Testis (tissue), 3 donors: ENCODE results near the gene CKAP5. TPM values are rescaled to one million over a fixed set of nuclear protein-coding genes. Genes with fewer than 3 reads are reported as not detected.
"Not testable (repeated sequence)": the region's sequence is repeated elsewhere in the genome, so short reads cannot be mapped to it uniquely, and the experiment has no call there.

ENCODE experiments used
- DNase-seq: peaks from one replicate; pipeline ENCODE4 v3.0.0-alpha.2; 2019
- H3K27ac ChIP-seq, 2 donors: fragments of 200-600 bp; sonication (generic); one replicate each; pipeline ENCODE4 v1.5.1; 2019
- H3K27me3 ChIP-seq: fragments of 200-600 bp; sonication (generic); one replicate; pipeline ENCODE4 v1.5.1; 2019
- H3K36me3 ChIP-seq: fragments of 200-600 bp; sonication (generic); one replicate; pipeline ENCODE4 v1.5.1; 2017; ENCODE audit warnings: low read depth; ENCODE audit errors: missing control alignments
- H3K4me1 ChIP-seq: fragments of 200-600 bp; sonication (generic); one replicate; pipeline ENCODE4 v1.5.1; 2019
- H3K4me3 ChIP-seq, 2 donors: fragments of 200-600 bp; sonication (generic); one replicate each; pipeline ENCODE4 v1.5.1; 2017 to 2019
- H3K9me3 ChIP-seq: fragments of 200-600 bp; sonication (generic); one replicate; pipeline ENCODE4 v1.5.1; 2017
- POLR2A ChIP-seq: fragments of 450-650 bp; IDR thresholded peaks from one replicate; pipeline ENCODE4 v1.6.1; 2017; ENCODE audit warnings: antibody characterized with exemption, mild to moderate bottlenecking, moderate library complexity
- WGBS, 2 donors: methylation state at CpG; one replicate each; pipeline ENCODE4 v1.1.5; 2018; 5-methylcytosine and 5-hydroxymethylcytosine counted together
- intact Hi-C: fragments of 100-400 bp; cut with DNase I; formaldehyde crosslinking; loops from one replicate; pipeline ENCODE4 v1.15.1; 2023; ENCODE audit warnings: low total_unique reads
- polyA plus RNA-seq: library from polyadenylated mRNA; stranded (reverse); fragments of 350-450 nt; fragmentation: Illumina TruSeq; extraction: RNeasy Lipid Tissue Mini Kit (QIAGEN cat#74804); gene quantifications from one replicate; pipeline ENCODE4 v1.2.3, GENCODE V29; 2014; ENCODE audit warnings: low read depth, low replicate concordance; ENCODE audit not compliant: insufficient read depth
- total RNA-seq, 2 donors: library from RNA; depleted of rRNA; stranded (reverse); fragments of >200 nt; gene quantifications; one replicate each; pipeline ENCODE4 v1.2.3, GENCODE V29; 2016
- TF ChIP-seq, protein P1 (sequence below), 3 experiments: fragments of 450-650 bp in 2 of 3; fragments of 200-600 bp in 1 of 3; sonication (generic) in 1 of 3; IDR thresholded peaks; one replicate each; pipeline ENCODE4 v1.5.1; 2016 to 2019; ENCODE audit warnings: antibody characterized with exemption in 3 of 3, mild to moderate bottlenecking in 2 of 3, moderate library complexity in 1 of 3

Gene CKAP5
- total and polyA plus RNA-seq, 3 donors from 2014 or later = 92.3 to 118 (median 106) TPM

DNA sequence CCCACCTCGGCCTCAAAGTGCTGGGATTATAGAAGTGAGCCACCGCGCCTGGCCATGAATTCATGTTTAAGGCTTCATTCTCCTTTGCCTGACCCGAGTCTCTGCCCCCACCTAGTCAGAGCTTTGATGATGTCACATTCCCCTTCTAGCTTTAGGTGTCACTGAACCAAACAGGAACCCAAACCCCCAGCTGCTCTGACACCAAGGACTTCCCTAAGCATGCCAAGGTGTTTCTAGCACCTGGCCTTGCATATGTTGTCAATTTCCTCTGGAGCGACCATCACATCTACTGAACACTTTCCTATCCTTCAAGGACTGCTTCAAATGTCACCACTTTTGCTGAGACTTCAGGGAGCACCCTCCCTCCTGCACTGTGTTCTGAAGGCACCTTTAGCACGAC, 124.8 kb downstream of the CKAP5 start:
- Histone ChIP-seq H3K4me1 (no peaks in the 10 kb centered on the region), H3K27ac (no peak overlapping the region), H3K27me3 (no peaks in the 10 kb centered on the region), H3K9me3 (no peaks in the 10 kb centered on the region), H3K36me3 (no peaks in the 10 kb centered on the region), H3K4me3 (no peak overlapping the region)
- TF ChIP-seq, protein P1, sequence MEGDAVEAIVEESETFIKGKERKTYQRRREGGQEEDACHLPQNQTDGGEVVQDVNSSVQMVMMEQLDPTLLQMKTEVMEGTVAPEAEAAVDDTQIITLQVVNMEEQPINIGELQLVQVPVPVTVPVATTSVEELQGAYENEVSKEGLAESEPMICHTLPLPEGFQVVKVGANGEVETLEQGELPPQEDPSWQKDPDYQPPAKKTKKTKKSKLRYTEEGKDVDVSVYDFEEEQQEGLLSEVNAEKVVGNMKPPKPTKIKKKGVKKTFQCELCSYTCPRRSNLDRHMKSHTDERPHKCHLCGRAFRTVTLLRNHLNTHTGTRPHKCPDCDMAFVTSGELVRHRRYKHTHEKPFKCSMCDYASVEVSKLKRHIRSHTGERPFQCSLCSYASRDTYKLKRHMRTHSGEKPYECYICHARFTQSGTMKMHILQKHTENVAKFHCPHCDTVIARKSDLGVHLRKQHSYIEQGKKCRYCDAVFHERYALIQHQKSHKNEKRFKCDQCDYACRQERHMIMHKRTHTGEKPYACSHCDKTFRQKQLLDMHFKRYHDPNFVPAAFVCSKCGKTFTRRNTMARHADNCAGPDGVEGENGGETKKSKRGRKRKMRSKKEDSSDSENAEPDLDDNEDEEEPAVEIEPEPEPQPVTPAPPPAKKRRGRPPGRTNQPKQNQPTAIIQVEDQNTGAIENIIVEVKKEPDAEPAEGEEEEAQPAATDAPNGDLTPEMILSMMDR (IDR thresholded peaks at IDR 0.05) = no peak
- intact Hi-C loops = no loop called here
- 87 to 89% methylated on average over 6 of the region's 6 CpGs for WGBS, 2 donors
- no peak for DNase-seq

DNA sequence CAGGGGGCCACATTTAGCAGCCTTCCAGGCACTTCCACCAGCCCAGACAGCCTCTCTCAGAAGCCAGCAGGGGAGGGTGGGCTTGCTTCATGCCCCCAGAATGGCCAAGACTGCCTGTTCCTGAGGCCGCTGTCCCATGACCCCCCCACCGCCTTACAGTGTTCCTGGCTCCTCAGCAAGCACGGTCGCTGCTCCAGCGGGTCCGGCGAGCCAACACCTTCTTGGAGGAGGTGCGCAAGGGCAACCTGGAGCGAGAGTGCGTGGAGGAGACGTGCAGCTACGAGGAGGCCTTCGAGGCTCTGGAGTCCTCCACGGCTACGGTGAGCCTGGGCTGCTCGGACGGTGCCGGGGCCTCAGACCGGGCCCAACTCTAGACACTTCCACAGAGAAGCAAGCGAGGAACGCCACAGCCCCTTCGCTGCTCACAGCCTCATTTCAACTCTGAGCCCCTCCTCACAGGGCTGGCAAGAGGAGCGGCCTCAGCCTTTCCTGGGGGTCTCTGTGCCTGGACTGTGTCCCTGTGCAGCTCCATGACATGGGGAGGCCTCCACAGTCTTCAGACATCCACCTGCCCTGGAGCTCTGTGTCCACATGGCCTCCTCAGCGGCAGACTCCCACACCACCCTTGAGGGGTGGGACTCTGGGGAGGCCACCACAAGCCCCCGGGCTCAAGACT, 126.4 kb downstream of the CKAP5 start:
- intact Hi-C loops = no loop called here
- H3K9me3 ChIP-seq = no peaks in the 10 kb centered on the region
- no peak for TF ChIP-seq POLR2A
- TF ChIP-seq, protein P1 (IDR thresholded peaks at IDR 0.05) = no peak
- no peaks in the 10 kb centered on the region for H3K4me1 ChIP-seq
- no peak for DNase-seq
- no peaks in the 10 kb centered on the region for H3K36me3 ChIP-seq
- H3K27me3 ChIP-seq = no peaks in the 10 kb centered on the region
- H3K4me3 ChIP-seq = no peak overlapping the region
- 95 to 96% methylated on average over 12 to 25 of the region's 25 CpGs for WGBS, 2 donors
- H3K27ac ChIP-seq = no peak overlapping the region

DNA sequence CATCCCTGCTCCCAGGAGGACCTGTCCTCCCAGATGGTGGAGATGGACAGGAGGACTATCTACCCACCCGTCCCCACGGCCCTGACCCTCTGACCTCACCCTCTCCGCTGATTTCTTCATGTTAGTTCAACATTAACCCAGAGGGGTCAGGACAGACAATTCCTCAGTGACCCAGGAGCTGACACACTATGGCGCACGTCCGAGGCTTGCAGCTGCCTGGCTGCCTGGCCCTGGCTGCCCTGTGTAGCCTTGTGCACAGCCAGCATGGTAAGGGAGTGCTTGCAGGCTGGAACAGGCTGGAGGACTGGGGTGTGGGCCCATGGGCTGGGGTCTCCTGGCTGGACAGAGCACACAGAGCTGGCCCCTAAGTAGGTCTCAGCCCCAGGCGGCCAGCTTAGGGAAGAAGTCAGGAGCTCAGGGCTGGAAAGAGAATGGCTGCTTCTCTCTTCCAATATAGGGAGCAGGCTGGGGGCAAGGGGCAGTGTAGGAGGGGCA, 127.0 kb downstream of the CKAP5 start, which contains the start of gene F2:
TSS of gene F2 (plus strand) at position 166 of the 495 bp plus-strand sequence. CDS start at position 189, 23 bp downstream.
- 76 to 85% methylated on average over 7 of the region's 7 CpGs for WGBS, 2 donors

DNA sequence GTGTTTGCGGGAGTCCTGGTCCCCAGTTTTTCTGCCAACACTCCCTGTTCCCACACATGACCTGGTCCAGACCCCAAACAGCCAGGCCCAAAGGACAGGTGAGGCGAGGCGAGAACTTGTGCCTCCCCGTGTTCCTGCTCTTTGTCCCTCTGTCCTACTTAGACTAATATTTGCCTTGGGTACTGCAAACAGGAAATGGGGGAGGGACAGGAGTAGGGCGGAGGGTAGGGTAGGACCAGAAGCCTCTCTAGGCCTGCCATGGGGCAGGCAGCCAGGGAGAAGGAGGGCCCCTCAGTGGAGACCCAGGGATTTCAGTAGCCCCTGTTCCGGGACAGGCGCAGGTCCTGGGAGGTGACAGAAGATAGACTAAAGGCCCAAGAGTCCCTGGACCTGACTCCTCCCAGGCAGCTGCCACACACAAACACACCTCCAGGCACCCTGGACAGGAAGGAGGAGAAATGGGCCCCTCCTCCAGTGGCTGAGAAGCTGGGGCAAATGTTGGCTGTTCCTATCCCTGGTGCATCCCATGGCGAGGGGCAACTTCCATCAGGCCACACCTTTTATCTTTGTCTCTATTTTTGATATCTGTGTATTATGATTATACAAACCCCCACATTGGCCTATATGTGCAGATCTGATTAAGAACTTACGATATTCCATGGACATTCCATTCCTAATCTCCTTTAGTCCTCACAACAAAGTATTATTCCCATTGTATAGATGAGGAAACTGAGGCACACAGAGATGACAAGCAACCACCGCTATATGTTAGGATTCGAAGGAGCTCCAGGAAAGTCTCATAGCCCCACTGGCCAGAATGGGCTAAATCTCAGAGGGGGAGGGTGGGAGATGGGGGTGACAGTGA, 127.7 kb downstream of the CKAP5 start:
- no peak for DNase-seq
- intact Hi-C loops = no loop called here
- 87 to 96% methylated on average over 8 to 11 of the region's 11 CpGs for WGBS, 2 donors

More for the DNA sequence above, 127.0 kb downstream of the CKAP5 start, which contains the start of gene F2:
- H3K4me1 ChIP-seq = no peaks in the 10 kb centered on the region
- no peaks in the 10 kb centered on the region for H3K27me3 ChIP-seq
- no peak for TF ChIP-seq POLR2A
- TF ChIP-seq, protein P1 (IDR thresholded peaks at IDR 0.05) = no peak
- no peaks in the 10 kb centered on the region for H3K9me3 ChIP-seq
- H3K36me3 ChIP-seq = no peaks in the 10 kb centered on the region
- no peak within 1 kb of the TSS for H3K4me3 ChIP-seq
- no peak for DNase-seq
- H3K27ac ChIP-seq = no peak within 1 kb of the TSS
- intact Hi-C loops = no loop called here

DNA sequence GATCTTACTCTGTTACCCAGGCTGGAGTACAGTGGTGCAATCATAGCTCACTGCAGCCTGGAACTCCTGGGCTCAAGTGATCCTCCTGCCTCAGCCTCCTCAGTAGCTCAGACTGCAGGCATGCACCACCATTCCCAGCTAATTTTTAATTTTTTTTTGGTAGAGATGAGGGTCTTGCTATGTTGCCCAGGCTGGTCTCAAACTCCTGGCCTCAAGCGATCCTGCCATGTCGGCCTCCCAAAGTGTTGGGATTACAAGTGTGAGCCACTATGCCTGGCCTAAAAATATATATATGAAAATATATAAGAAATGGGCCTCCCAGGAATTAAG, 128.3 kb downstream of the CKAP5 start:
- H3K27me3 ChIP-seq, H3K9me3 ChIP-seq, H3K4me1 ChIP-seq, H3K4me3 ChIP-seq, intact Hi-C loops, H3K27ac ChIP-seq, H3K36me3 ChIP-seq, DNase-seq: not testable (repeated sequence)
- 89 to 94% methylated on average over 2 of the region's 2 CpGs for WGBS, 2 donors

More for the DNA sequence above, 127.7 kb downstream of the CKAP5 start:
- TF ChIP-seq POLR2A = no peak
- TF ChIP-seq, protein P1 (IDR thresholded peaks at IDR 0.05) = no peak
- H3K4me1 ChIP-seq = no peaks in the 10 kb centered on the region
- H3K4me3 ChIP-seq = no peak overlapping the region
- H3K9me3 ChIP-seq = no peaks in the 10 kb centered on the region
- H3K27ac ChIP-seq = no peak overlapping the region
- H3K36me3 ChIP-seq = no peaks in the 10 kb centered on the region
- H3K27me3 ChIP-seq = no peaks in the 10 kb centered on the region
